SJSA1 (cell line): ENCODE results near the gene KITLG. TPM values are rescaled to one million over a fixed set of nuclear protein-coding genes. Genes with fewer than 3 reads are reported as not detected.
"Not testable (repeated sequence)": the region's sequence is repeated elsewhere in the genome, so short reads cannot be mapped to it uniquely, and the experiment has no call there.

Source experiments
- DNase-seq, 2 experiments: peaks; one replicate each; pipeline ENCODE4 v3.0.0-alpha.2; 2015 to 2020; ENCODE audit warnings: low spot score in 2 of 2, low read depth in 1 of 2
- H3K27ac ChIP-seq: fragments of 250-450 bp; sonication (Bioruptor Pico); 2 replicates; pipeline ENCODE4 v1.5.1; 2020; ENCODE audit warnings: mild to moderate bottlenecking, moderate library complexity
- H3K27me3 ChIP-seq: fragments of 250-450 bp; sonication (Bioruptor Pico); replicated peaks from 2 replicates; pipeline ENCODE4 v1.5.1; 2020; ENCODE audit warnings: mild to moderate bottlenecking, moderate library complexity
- H3K36me3 ChIP-seq: fragments of 250-450 bp; sonication (Bioruptor Pico); 2 replicates; pipeline ENCODE4 v1.5.1; 2020; ENCODE audit warnings: mild to moderate bottlenecking
- H3K4me1 ChIP-seq: fragments of 250-450 bp; sonication (Bioruptor Pico); replicated peaks from 2 replicates; pipeline ENCODE4 v1.6.1; 2021; ENCODE audit warnings: mild to moderate bottlenecking
- H3K4me3 ChIP-seq: fragments of 250-450 bp; sonication (Bioruptor Pico); 2 replicates; pipeline ENCODE4 v1.5.1; 2020; ENCODE audit warnings: mild to moderate bottlenecking
- H3K9me3 ChIP-seq: fragments of 250-450 bp; sonication (Bioruptor Pico); replicated peaks from 2 replicates; pipeline ENCODE4 v1.5.1; 2020; ENCODE audit warnings: mild to moderate bottlenecking
- total RNA-seq: library from RNA; depleted of rRNA; stranded (reverse); fragments of >200 nt; shearing (Covaris generic); gene quantifications from 2 replicates; pipeline ENCODE4 v1.2.3, GENCODE V29; 2014

The KITLG gene
- total RNA-seq, 1 experiment from 2014 or later = 4.1 TPM

GRCh38 chr12:88571543-88571942 is 8.7 kb downstream of the KITLG start:
- Histone ChIP-seq H3K27ac (no peak overlapping the region), H3K36me3 (no peaks in the 10 kb centered on the region), H3K27me3 (no peaks in the 10 kb centered on the region), H3K4me3 (no peak overlapping the region), H3K9me3 (no peaks in the 10 kb centered on the region), H3K4me1 (no peaks in the 10 kb centered on the region)
- DNase-seq = no peak

GRCh38 chr12:88570103-88570502 is 10.2 kb downstream of the KITLG start:
- H3K36me3 ChIP-seq = no peaks in the 10 kb centered on the region
- H3K9me3 ChIP-seq = no peaks in the 10 kb centered on the region
- no peak overlapping the region for H3K4me3 ChIP-seq
- no peak for DNase-seq
- no peak overlapping the region for H3K27ac ChIP-seq
- no peaks in the 10 kb centered on the region for H3K4me1 ChIP-seq
- H3K27me3 ChIP-seq = no peaks in the 10 kb centered on the region

- Histone ChIP-seq H3K27ac (no peak overlapping the region), H3K4me1 (no peaks in the 10 kb centered on the region), H3K9me3 (no peaks in the 10 kb centered on the region), H3K4me3 (no peak overlapping the region), H3K27me3 (no peaks in the 10 kb centered on the region), H3K36me3 (no peaks in the 10 kb centered on the region)
- DNase-seq = no peak
These were observed 13.8 kb downstream of the KITLG start for GRCh38 chr12:88566430-88566829.

- Histone ChIP-seq H3K4me3 (no peak overlapping the region), H3K27ac (no peak overlapping the region), H3K36me3 (no peaks in the 10 kb centered on the region), H3K27me3 (no peaks in the 10 kb centered on the region), H3K9me3 (no peaks in the 10 kb centered on the region), H3K4me1 (no peaks in the 10 kb centered on the region)
- DNase-seq = no peak
These were observed 17.3 kb downstream of the KITLG start for GRCh38 chr12:88562846-88563582.

GRCh38 chr12:88562151-88562550 is 18.1 kb downstream of the KITLG start:
- Histone ChIP-seq H3K36me3 (no peaks in the 10 kb centered on the region), H3K4me1 (no peaks in the 10 kb centered on the region), H3K27me3 (no peaks in the 10 kb centered on the region), H3K4me3 (no peak overlapping the region), H3K27ac (no peak overlapping the region), H3K9me3 (no peaks in the 10 kb centered on the region)
- no peak for DNase-seq

- H3K36me3 ChIP-seq = no peaks in the 10 kb centered on the region
- no peak overlapping the region for H3K27ac ChIP-seq
- no peak for DNase-seq
- no peaks in the 10 kb centered on the region for H3K9me3 ChIP-seq
- H3K4me3 ChIP-seq = no peak overlapping the region
- H3K27me3 ChIP-seq = no peaks in the 10 kb centered on the region
- H3K4me1 ChIP-seq = no peaks in the 10 kb centered on the region
These were observed 20.5 kb downstream of the KITLG start for GRCh38 chr12:88559772-88560171.

GRCh38 chr12:88559199-88559598 is 21.1 kb downstream of the KITLG start:
- Histone ChIP-seq H3K36me3 (no peaks in the 10 kb centered on the region), H3K27me3 (no peaks in the 10 kb centered on the region), H3K9me3 (no peaks in the 10 kb centered on the region), H3K27ac (no peak overlapping the region), H3K4me3 (no peak overlapping the region), H3K4me1 (peaks cover 3% of the 10 kb centered on the region; the same call in 1 of the 2 replicates)
- no peak for DNase-seq

GRCh38 chr12:88558340-88558867 is 21.9 kb downstream of the KITLG start:
- Histone ChIP-seq H3K36me3 (no peaks in the 10 kb centered on the region), H3K9me3 (no peaks in the 10 kb centered on the region), H3K27ac (no peak overlapping the region), H3K27me3 (no peaks in the 10 kb centered on the region), H3K4me3 (no peak overlapping the region), H3K4me1 (peaks cover 8% of the 10 kb centered on the region; the same call in 1 of the 2 replicates)
- no peak for DNase-seq

- Histone ChIP-seq H3K27ac (no peak overlapping the region), H3K9me3 (no peaks in the 10 kb centered on the region), H3K4me1 (peaks cover 8% of the 10 kb centered on the region; the same call in 1 of the 2 replicates), H3K4me3 (no peak overlapping the region), H3K36me3 (no peaks in the 10 kb centered on the region), H3K27me3 (no peaks in the 10 kb centered on the region)
- no peak for DNase-seq
These were observed 24.0 kb downstream of the KITLG start for GRCh38 chr12:88556213-88556774.

- no peaks in the 10 kb centered on the region for H3K27me3 ChIP-seq
- no peak overlapping the region for H3K27ac ChIP-seq
- H3K4me1 ChIP-seq = peaks cover 8% of the 10 kb centered on the region; the same call in 1 of the 2 replicates
- DNase-seq = no peak
- no peak overlapping the region for H3K4me3 ChIP-seq
- no peaks in the 10 kb centered on the region for H3K36me3 ChIP-seq
- no peaks in the 10 kb centered on the region for H3K9me3 ChIP-seq
These were observed 26.2 kb downstream of the KITLG start for GRCh38 chr12:88553941-88554658.

GRCh38 chr12:88552610-88553079 is 27.6 kb downstream of the KITLG start:
- Histone ChIP-seq H3K4me1 (peaks cover 8% of the 10 kb centered on the region; the same call in 1 of the 2 replicates), H3K27ac (no peak overlapping the region), H3K9me3 (no peaks in the 10 kb centered on the region), H3K4me3 (no peak overlapping the region), H3K36me3 (no peaks in the 10 kb centered on the region), H3K27me3 (no peaks in the 10 kb centered on the region)
- no peak for DNase-seq

GRCh38 chr12:88549929-88550328 is 30.3 kb downstream of the KITLG start:
- Histone ChIP-seq H3K27ac (no peak overlapping the region), H3K27me3 (no peaks in the 10 kb centered on the region), H3K4me3 (no peak overlapping the region), H3K36me3 (no peaks in the 10 kb centered on the region), H3K9me3 (no peaks in the 10 kb centered on the region), H3K4me1 (peaks cover 8% of the 10 kb centered on the region; the same call in 1 of the 2 replicates)
- no peak for DNase-seq

- H3K36me3 ChIP-seq, H3K27me3 ChIP-seq, H3K4me1 ChIP-seq, H3K4me3 ChIP-seq, DNase-seq, H3K9me3 ChIP-seq, H3K27ac ChIP-seq: not testable (repeated sequence)
These were observed 32.3 kb downstream of the KITLG start for GRCh38 chr12:88547949-88548348.

- no peak for DNase-seq
- Histone ChIP-seq H3K4me1 (no peaks in the 10 kb centered on the region), H3K4me3 (no peak overlapping the region), H3K36me3 (no peaks in the 10 kb centered on the region), H3K27ac (no peak overlapping the region), H3K27me3 (no peaks in the 10 kb centered on the region), H3K9me3 (no peaks in the 10 kb centered on the region)
These were observed 33.4 kb downstream of the KITLG start for GRCh38 chr12:88546853-88547252.
